ENCODE data around the gene NFRKB.
A peak's percentile ranks its signal among the peaks of the same experiment; 100 is the strongest.

The NFRKB gene

GRCh38 chr11:129846508-129847335 lies 48.7 kb downstream of the NFRKB start:
- DNase-seq (ENCODE audit: low spot score), result peak; percentile 77

More at GRCh38 chr11:129846508-129847335, 48.7 kb downstream of the NFRKB start:
- peak; percentile 23 for FAIRE-seq

All from urothelium cell line (cell line).